Activated CD4-positive, alpha-beta T cell treated with anti-CD3 and anti-CD28 coated beads for 36 hours (primary cell): ENCODE measurements around the gene ZNF827. TPM values are rescaled to one million over a fixed set of nuclear protein-coding genes. Genes with fewer than 3 reads are reported as not detected.

Source experiments
- ATAC-seq: fragments of 200-7000 bp; cut with Tn5 transposase; one replicate; pipeline ENCODE4 v1.10.0; 2021; ENCODE audit warnings: mild to moderate bottlenecking, moderate library complexity
- CTCF ChIA-PET: fragments of 350-600 bp; sonication (Branson Sonifier 250); formaldehyde crosslinking; loops from one replicate; lab custom pipeline; 2021; ENCODE audit warnings: antibody characterized with exemption; lab: Charles Lee
- POLR2A ChIA-PET: fragments of 350-600 bp; sonication (Branson Sonifier 250); formaldehyde crosslinking; loops from one replicate; lab custom pipeline; 2021; ENCODE audit warnings: antibody characterized with exemption, inconsistent platforms; lab: Charles Lee
- DNase-seq: peaks from one replicate; pipeline ENCODE4 v3.0.0-alpha.2; 2020
- H3K27ac Mint-ChIP-seq: one replicate; pipeline ENCODE4 v1.8.0; 2021; ENCODE audit warnings: mixed read lengths
- H3K27me3 Mint-ChIP-seq: one replicate; pipeline ENCODE4 v1.8.0; 2021; ENCODE audit warnings: mixed read lengths
- H3K36me3 Mint-ChIP-seq: one replicate; pipeline ENCODE4 v1.8.0; 2021; ENCODE audit warnings: low read depth, mixed read lengths
- H3K4me1 Mint-ChIP-seq: one replicate; pipeline ENCODE4 v1.8.0; 2021; ENCODE audit warnings: mixed read lengths
- H3K4me3 Mint-ChIP-seq: one replicate; pipeline ENCODE4 v1.8.0; 2021; ENCODE audit warnings: mild to moderate bottlenecking, moderate library complexity, mixed read lengths
- H3K9me3 Mint-ChIP-seq: one replicate; pipeline ENCODE4 v1.8.0; 2021; ENCODE audit warnings: low read depth, mixed read lengths
- intact Hi-C, 2 experiments: fragments of 100-400 bp; cut with DNase I in 1 of 2; cut with micrococcal nuclease in 1 of 2; formaldehyde crosslinking; loops; one replicate each; pipeline versions ENCODE4 v1.14.2 to v1.15.1; 2022 to 2024; cut with DNase I, micrococcal nuclease
- total RNA-seq, 2 experiments: library from RNA; stranded (reverse); gene quantifications; one replicate each; pipeline ENCODE4 v1.2.3, GENCODE V29; 2021

ZNF827 gene
- total RNA-seq, 2 experiments from 2014 or later, result 21.2 to 26.6 TPM

- intact Hi-C loops, result loop anchor here in 1 of 2 experiments (10.0 kb wide), 1 partner anchor 522 kb away; no protein-coding TSS in a partner anchor
- H3K27ac Mint-ChIP-seq, result no peak overlapping the region
- peaks cover 20% of the 10 kb centered on the region for H3K36me3 Mint-ChIP-seq
- ChIA-PET POLR2A (no interaction called here), CTCF (interaction anchor here (0.5 to 1.7 kb wide), 3 partner anchors 23 to 89 kb away, joined by 3 read pairs; no protein-coding TSS in a partner anchor)
- H3K9me3 Mint-ChIP-seq, result no peaks in the 10 kb centered on the region
- ATAC-seq (no peak), DNase-seq (no peak)
- H3K4me3 Mint-ChIP-seq, result no peak overlapping the region
- H3K4me1 Mint-ChIP-seq, result peaks cover 60% of the 10 kb centered on the region
- H3K27me3 Mint-ChIP-seq, result no peaks in the 10 kb centered on the region
These were observed 5.5 kb downstream of the ZNF827 start for GRCh38 chr4:145933134-145933533.

- ChIA-PET POLR2A (no interaction called here), CTCF (interaction anchor here (0.8 kb wide), 1 partner anchor 16 kb away, joined by 3 read pairs; no protein-coding TSS in a partner anchor)
- intact Hi-C loops, result loop anchor here in 1 of 2 experiments (10.0 kb wide), 1 partner anchor 523 kb away; no protein-coding TSS in a partner anchor
- Mint-ChIP-seq H3K27me3 (no peaks in the 10 kb centered on the region), H3K4me1 (peaks cover 65% of the 10 kb centered on the region), H3K9me3 (no peaks in the 10 kb centered on the region), H3K27ac (no peak overlapping the region), H3K36me3 (peaks cover 25% of the 10 kb centered on the region), H3K4me3 (no peak overlapping the region)
- no peak for DNase-seq
- ATAC-seq, result no peak
These were observed 7.2 kb downstream of the ZNF827 start for GRCh38 chr4:145931403-145931802.

GRCh38 chr4:145930592-145930991 lies 8.0 kb downstream of the ZNF827 start:
- DNase-seq, result no peak
- H3K27me3 Mint-ChIP-seq, result no peaks in the 10 kb centered on the region
- peaks cover 30% of the 10 kb centered on the region for H3K36me3 Mint-ChIP-seq
- H3K9me3 Mint-ChIP-seq, result peaks cover 7% of the 10 kb centered on the region
- H3K27ac Mint-ChIP-seq, result no peak overlapping the region
- ATAC-seq, result no peak
- ChIA-PET CTCF (interaction anchor here (0.7 to 1.2 kb wide), 3 partner anchors 12 to 1167 kb away, joined by 3 read pairs; no protein-coding TSS in a partner anchor), POLR2A (no interaction called here)
- intact Hi-C loops, result loop anchor here in 1 of 2 experiments (10.0 kb wide), 1 partner anchor 524 kb away; no protein-coding TSS in a partner anchor
- peaks cover 65% of the 10 kb centered on the region for H3K4me1 Mint-ChIP-seq
- H3K4me3 Mint-ChIP-seq, result no peak overlapping the region

GRCh38 chr4:145929415-145930178 lies 9.0 kb downstream of the ZNF827 start:
- peaks cover 17% of the 10 kb centered on the region for H3K9me3 Mint-ChIP-seq
- ATAC-seq, result no peak
- CTCF ChIA-PET, result interaction anchor here (1.2 kb wide), 1 partner anchor 1168 kb away, joined by 3 read pairs; no protein-coding TSS in a partner anchor
- no peak overlapping the region for H3K27ac Mint-ChIP-seq
- no peak for DNase-seq
- no peaks in the 10 kb centered on the region for H3K27me3 Mint-ChIP-seq
- no peak overlapping the region for H3K4me3 Mint-ChIP-seq
- H3K36me3 Mint-ChIP-seq, result peaks cover 40% of the 10 kb centered on the region
- H3K4me1 Mint-ChIP-seq, result peaks cover 58% of the 10 kb centered on the region
- POLR2A ChIA-PET, result no interaction called here
- intact Hi-C loops, result loop anchor here in 1 of 2 experiments (10.0 kb wide), 1 partner anchor 525 kb away; no protein-coding TSS in a partner anchor

GRCh38 chr4:145928748-145929147 lies 9.9 kb downstream of the ZNF827 start:
- intact Hi-C loops, result no loop called here
- H3K27ac Mint-ChIP-seq, result no peak overlapping the region
- H3K9me3 Mint-ChIP-seq, result peaks cover 18% of the 10 kb centered on the region
- H3K4me3 Mint-ChIP-seq, result no peak overlapping the region
- ChIA-PET CTCF (no interaction called here), POLR2A (no interaction called here)
- no peak for DNase-seq
- no peaks in the 10 kb centered on the region for H3K27me3 Mint-ChIP-seq
- H3K36me3 Mint-ChIP-seq, result peaks cover 45% of the 10 kb centered on the region
- peaks cover 53% of the 10 kb centered on the region for H3K4me1 Mint-ChIP-seq
- no peak for ATAC-seq

- ATAC-seq, result no peak
- CTCF ChIA-PET, result interaction anchor here (0.8 to 1.0 kb wide), 2 partner anchors 8 to 119 kb away, joined by 3 read pairs; no protein-coding TSS in a partner anchor
- no peak for DNase-seq
- intact Hi-C loops, result no loop called here
- Mint-ChIP-seq H3K4me3 (no peak overlapping the region), H3K27me3 (no peaks in the 10 kb centered on the region), H3K9me3 (peaks cover 18% of the 10 kb centered on the region), H3K27ac (no peak overlapping the region), H3K36me3 (peaks cover 38% of the 10 kb centered on the region), H3K4me1 (peaks cover 44% of the 10 kb centered on the region)
- POLR2A ChIA-PET, result no interaction called here
These were observed 11.6 kb downstream of the ZNF827 start for GRCh38 chr4:145927030-145927429.

- Mint-ChIP-seq H3K36me3 (peaks cover 46% of the 10 kb centered on the region), H3K4me3 (no peak overlapping the region), H3K4me1 (peaks cover 33% of the 10 kb centered on the region), H3K27ac (no peak overlapping the region), H3K27me3 (no peaks in the 10 kb centered on the region), H3K9me3 (peaks cover 16% of the 10 kb centered on the region)
- DNase-seq, result no peak
- ChIA-PET POLR2A (no interaction called here), CTCF (no interaction called here)
- no peak for ATAC-seq
- intact Hi-C loops, result no loop called here
These were observed 17.4 kb downstream of the ZNF827 start for GRCh38 chr4:145921231-145921630.

- ChIA-PET CTCF (interaction anchor here (1.3 kb wide), 1 partner anchor 197 kb away, joined by 3 read pairs; no protein-coding TSS in a partner anchor), POLR2A (no interaction called here)
- intact Hi-C loops, result no loop called here
- peaks cover 42% of the 10 kb centered on the region for H3K36me3 Mint-ChIP-seq
- no peak overlapping the region for H3K27ac Mint-ChIP-seq
- H3K27me3 Mint-ChIP-seq, result no peaks in the 10 kb centered on the region
- no peak overlapping the region for H3K4me3 Mint-ChIP-seq
- H3K4me1 Mint-ChIP-seq, result peaks cover 31% of the 10 kb centered on the region
- DNase-seq (no peak), ATAC-seq (no peak)
- peaks cover 7% of the 10 kb centered on the region for H3K9me3 Mint-ChIP-seq
These were observed 18.4 kb downstream of the ZNF827 start for GRCh38 chr4:145920205-145920604.

GRCh38 chr4:145912376-145912775 lies 26.2 kb downstream of the ZNF827 start:
- Mint-ChIP-seq H3K4me3 (no peak overlapping the region), H3K36me3 (peaks cover 13% of the 10 kb centered on the region), H3K27me3 (no peaks in the 10 kb centered on the region), H3K4me1 (peaks cover 20% of the 10 kb centered on the region), H3K9me3 (no peaks in the 10 kb centered on the region), H3K27ac (no peak overlapping the region)
- ATAC-seq (no peak), DNase-seq (no peak)
- intact Hi-C loops, result no loop called here
- ChIA-PET POLR2A (no interaction called here), CTCF (no interaction called here)

- Mint-ChIP-seq H3K4me3 (no peak overlapping the region), H3K27me3 (no peaks in the 10 kb centered on the region), H3K27ac (no peak overlapping the region), H3K36me3 (peaks cover 4% of the 10 kb centered on the region), H3K9me3 (no peaks in the 10 kb centered on the region), H3K4me1 (peaks cover 21% of the 10 kb centered on the region)
- ATAC-seq (no peak), DNase-seq (no peak)
- ChIA-PET CTCF (interaction anchor here (1.7 kb wide), 1 partner anchor 23 kb away, joined by 3 read pairs; no protein-coding TSS in a partner anchor), POLR2A (no interaction called here)
- intact Hi-C loops, result no loop called here
These were observed 28.9 kb downstream of the ZNF827 start for GRCh38 chr4:145909773-145910172.

- POLR2A ChIA-PET, result no interaction called here
These were observed 29.3 kb downstream of the ZNF827 start for GRCh38 chr4:145909281-145909715.

More at GRCh38 chr4:145909281-145909715, 29.3 kb downstream of the ZNF827 start:
- DNase-seq (no peak), ATAC-seq (no peak)
- Mint-ChIP-seq H3K4me3 (no peak overlapping the region), H3K27ac (no peak overlapping the region), H3K9me3 (no peaks in the 10 kb centered on the region), H3K4me1 (peaks cover 21% of the 10 kb centered on the region), H3K27me3 (no peaks in the 10 kb centered on the region), H3K36me3 (peaks cover 4% of the 10 kb centered on the region)
- CTCF ChIA-PET, result no interaction called here
- intact Hi-C loops, result no loop called here
